Posterior cingulate gyrus (tissue), 11 donors: ENCODE measurements around the gene TAOK2.
"Not testable (repeated sequence)": the region's sequence is repeated elsewhere in the genome, so short reads cannot be mapped to it uniquely, and the experiment has no call there.

ENCODE experiments used
- DNase-seq, 10 donors: peaks; one replicate each; pipeline versions ENCODE4 v3.0.0 to v3.0.0-alpha.2; 2020 to 2021; ENCODE audit warnings: mixed read lengths in 3 of 10
- intact Hi-C: fragments of 100-400 bp; cut with DNase I; formaldehyde crosslinking; loops from one replicate; pipeline ENCODE4 v1.15.1; 2023

Gene TAOK2

GRCh38 chr16:30032083-30032819 lies 58.6 kb downstream of the TAOK2 start:
- DNase-seq: peak in 6 of 10 donors; percentile 52 to 91 (median 74)

GRCh38 chr16:30033270-30033669 lies 59.6 kb downstream of the TAOK2 start:
- intact Hi-C loops: no loop called here
- DNase-seq: peak in 1 of 10 donors; percentile 26

More at GRCh38 chr16:30032083-30032819, 58.6 kb downstream of the TAOK2 start:
- intact Hi-C loops: no loop called here

- intact Hi-C loops: no loop called here
These were observed 66.6 kb downstream of the TAOK2 start for GRCh38 chr16:30040221-30040620.

GRCh38 chr16:30040690-30041089 lies 67.0 kb downstream of the TAOK2 start:
- intact Hi-C loops, DNase-seq: not testable (repeated sequence)

More at GRCh38 chr16:30040221-30040620, 66.6 kb downstream of the TAOK2 start:
- DNase-seq: no peak

GRCh38 chr16:30041841-30042240 lies 68.2 kb downstream of the TAOK2 start:
- no peak for DNase-seq
- intact Hi-C loops: no loop called here
